ENCODE data around the gene PLEKHH1.
"Not testable (repeated sequence)": the region's sequence is repeated elsewhere in the genome, so short reads cannot be mapped to it uniquely, and the experiment has no call there.

PLEKHH1 gene

GRCh38 chr14:67583711-67584644 is 50.9 kb downstream of the PLEKHH1 start:
- DNase-seq (ENCODE audit: low read depth) = peak; percentile 19

- DNase-seq (ENCODE audit: low read depth) = no peak
Observed at GRCh38 chr14:67584978-67585377, 51.9 kb downstream of the PLEKHH1 start.

GRCh38 chr14:67586369-67586768 is 53.3 kb downstream of the PLEKHH1 start:
- DNase-seq (ENCODE audit: low read depth) = no peak

GRCh38 chr14:67589204-67589770 is 56.2 kb downstream of the PLEKHH1 start:
- DNase-seq (ENCODE audit: low read depth) = no peak

DNA sequence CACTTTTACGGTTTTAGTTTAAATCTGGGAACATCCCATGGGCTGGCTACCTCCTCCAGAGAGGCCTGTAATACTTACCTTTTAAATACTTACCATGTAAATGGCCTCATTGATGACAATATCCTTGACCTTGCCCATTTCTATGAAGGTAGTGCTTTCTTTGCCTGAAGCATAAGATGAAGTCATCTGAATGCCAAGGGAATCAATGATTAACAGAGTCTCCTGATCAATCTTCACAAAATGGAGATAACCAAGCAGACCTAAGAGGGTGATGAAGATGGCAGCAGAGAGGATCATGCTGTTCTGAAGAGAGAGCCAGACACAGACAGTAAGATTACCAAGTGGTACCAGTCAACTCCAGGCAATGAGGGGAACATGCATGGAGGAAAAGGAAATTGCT is 60.6 kb downstream of the PLEKHH1 start:
- not testable (repeated sequence) for DNase-seq (ENCODE audit: low read depth)

DNA sequence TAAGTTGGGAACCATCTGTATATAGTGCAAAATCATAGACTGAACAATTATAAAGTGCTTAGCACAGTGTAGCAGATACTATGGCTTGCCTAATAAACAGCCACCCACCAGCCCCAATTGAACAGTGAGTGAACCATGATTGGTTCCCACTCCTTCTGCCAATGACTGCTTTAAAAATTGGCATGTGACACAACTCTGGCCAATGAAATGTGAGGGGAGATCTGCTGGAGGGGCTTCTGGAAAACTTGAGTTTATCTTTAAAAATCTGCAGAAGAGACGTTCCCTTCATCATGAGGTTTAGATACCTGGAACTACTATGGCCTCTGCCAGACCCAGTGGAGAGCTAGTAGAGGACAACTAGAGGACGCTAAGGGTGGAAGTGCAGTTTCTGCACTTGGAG is 62.3 kb downstream of the PLEKHH1 start:
- DNase-seq (ENCODE audit: low read depth) = no peak

DNA sequence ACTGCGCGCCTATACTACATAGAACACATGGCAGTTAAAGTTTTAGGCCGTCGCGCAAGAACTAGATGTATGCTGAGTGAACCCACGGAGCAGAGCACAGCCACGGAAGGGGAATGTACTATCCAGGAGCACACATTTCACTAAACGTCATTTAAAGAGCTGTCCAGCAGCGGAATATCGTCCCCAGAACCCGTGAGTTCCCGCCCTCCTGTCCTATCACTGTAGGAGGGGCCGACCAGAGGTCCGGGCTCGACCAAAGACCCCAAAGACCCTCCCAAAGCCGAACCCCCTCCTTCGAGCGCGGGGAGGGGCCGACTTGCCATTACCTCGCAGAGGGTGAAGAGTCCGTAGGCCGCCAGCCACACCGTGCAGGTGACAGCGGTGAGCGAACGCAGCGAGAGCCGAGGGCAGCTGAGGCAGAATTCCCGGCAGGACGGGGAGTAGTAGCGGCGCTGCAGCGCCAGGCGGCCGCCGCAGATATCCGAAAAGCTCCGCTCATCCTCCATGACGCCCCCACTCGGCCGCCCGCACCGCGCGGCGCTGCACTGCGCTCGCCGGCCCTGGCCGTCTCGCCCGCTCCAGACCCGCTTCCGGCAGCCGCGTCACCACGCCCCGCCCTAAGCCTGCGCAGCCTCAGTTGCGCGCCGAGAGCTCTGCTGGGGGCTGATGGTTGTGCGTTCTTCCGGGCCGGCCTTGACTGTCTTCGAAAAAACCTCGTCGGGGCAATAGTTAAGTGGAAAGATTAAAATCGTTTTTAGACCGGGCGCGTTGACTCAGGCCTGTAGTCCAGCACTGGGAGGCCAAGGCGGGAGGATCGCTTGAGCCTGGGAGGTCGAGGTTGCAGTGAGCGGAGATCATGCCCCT is 66.8 kb downstream of the PLEKHH1 start, which contains the start of gene PIGH:
Gene PIGH, minus strand, starts transcription at position 571 of the 864 bp plus-strand sequence. Its CDS starts 65 bp downstream, at position 506.
- DNase-seq (ENCODE audit: low read depth) = peak; percentile 89

GRCh38 chr14:67600562-67600974 is 67.5 kb downstream of the PLEKHH1 start:
- DNase-seq (ENCODE audit: low read depth) = not testable (repeated sequence)

DNA sequence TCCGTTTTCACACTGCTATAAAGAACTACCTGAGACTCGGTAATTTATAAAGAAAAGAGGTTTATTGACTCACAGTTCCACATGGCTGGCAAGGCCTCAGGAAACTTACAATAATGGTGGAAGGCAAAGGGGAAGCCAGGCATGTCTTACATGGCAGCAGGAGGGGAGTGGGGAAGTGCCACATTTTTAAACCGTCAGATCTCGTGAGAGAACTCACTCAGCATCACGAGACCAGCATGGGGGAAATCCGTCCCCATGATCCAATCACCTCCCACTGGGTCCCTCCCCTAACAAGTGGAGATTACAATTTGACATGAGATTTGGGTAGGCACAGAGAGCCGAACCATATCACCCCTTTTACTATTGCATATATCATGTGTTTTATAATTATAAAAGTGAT is 69.0 kb downstream of the PLEKHH1 start:
- no peak for DNase-seq (ENCODE audit: low read depth)

GRCh38 chr14:67602995-67603545 is 70.0 kb downstream of the PLEKHH1 start:
- no peak for DNase-seq (ENCODE audit: low read depth)

DNA sequence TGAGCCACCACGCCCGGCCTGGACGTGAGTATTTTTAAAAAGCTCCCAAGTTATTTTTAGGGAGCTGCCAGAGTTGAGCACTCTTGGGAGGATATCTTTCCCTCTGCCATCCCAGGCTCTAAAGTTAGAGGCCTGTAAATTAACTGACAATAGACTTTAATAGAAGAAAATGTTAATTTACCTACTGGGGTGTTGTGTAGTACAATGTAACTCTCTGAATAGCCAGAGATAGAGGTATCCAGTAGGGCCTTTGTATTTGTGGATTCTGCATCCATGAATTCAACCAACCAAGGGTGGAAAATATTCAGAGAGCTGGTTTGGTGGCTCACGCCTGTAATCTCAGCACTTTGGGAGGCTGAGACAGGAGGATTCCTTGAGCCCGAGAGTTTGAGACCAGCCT is 74.6 kb downstream of the PLEKHH1 start:
- no peak for DNase-seq (ENCODE audit: low read depth)

DNA sequence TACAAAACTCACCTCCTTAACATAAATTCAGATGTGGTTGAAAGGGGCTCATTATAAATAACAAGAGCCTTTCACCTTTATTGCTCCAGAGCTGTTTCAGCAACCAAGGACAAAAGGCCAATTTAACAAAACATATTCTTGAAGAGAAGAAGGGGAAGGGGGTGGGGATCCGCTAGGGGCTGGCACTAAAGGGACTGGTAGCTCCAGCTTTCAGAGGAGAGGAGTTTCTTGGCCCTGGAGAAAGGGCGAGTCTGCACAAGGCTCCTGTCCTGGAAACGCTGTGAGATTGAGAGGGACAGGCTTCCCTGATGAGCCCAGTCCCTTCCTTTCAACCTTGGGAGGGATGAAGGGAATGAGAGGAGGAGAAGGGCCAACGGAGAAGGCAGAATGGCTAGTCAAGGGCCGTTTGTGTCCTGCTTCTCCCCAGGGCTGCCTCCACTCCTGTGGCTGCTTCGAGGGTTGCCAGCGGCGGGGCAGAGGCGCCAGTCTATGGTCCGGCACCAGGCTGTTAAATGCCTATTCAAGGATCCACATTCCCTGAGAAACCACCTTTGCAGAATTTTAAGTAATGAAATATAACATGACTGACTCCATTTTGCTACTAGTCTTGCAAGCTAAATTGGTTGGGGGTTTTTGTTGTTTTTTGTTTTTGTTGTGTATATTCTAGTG is 76.7 kb downstream of the PLEKHH1 start:
- DNase-seq (ENCODE audit: low read depth) = no peak

GRCh38 chr14:67610491-67610890 is 77.4 kb downstream of the PLEKHH1 start:
- DNase-seq (ENCODE audit: low read depth) = no peak

DNA sequence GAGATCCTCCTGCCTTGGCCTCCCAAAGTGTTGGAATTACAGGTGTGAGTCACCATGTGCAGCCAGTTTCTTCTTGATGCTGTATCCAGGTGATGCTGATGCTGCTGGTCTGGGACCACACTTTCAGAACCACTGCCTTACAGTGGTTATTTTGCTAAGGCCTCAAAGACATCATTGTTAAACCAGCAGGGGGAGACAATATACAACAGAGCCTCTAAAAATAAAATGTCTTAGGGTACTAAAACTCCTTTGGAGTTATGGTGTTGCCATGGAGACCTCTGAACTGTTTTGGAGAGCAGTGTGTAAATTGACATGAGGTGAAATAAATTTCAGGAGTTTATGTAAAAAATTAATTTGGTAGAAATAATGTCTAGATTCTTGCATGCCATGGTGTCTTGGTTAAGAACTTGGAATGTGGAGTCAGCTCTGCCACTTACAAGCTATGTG is 85.5 kb downstream of the PLEKHH1 start:
- DNase-seq (ENCODE audit: low read depth) = no peak

- peak; percentile 94 for DNase-seq (ENCODE audit: low read depth)
Observed at GRCh38 chr14:67619446-67620216, 86.5 kb downstream of the PLEKHH1 start, which contains the start of gene ARG2. ARG2 (plus strand) TSS chr14:67619920; CDS start chr14:67619978, 58 bp downstream.

- no peak for DNase-seq (ENCODE audit: low read depth)
Observed at GRCh38 chr14:67620217-67620785, 87.2 kb downstream of the PLEKHH1 start.

DNA sequence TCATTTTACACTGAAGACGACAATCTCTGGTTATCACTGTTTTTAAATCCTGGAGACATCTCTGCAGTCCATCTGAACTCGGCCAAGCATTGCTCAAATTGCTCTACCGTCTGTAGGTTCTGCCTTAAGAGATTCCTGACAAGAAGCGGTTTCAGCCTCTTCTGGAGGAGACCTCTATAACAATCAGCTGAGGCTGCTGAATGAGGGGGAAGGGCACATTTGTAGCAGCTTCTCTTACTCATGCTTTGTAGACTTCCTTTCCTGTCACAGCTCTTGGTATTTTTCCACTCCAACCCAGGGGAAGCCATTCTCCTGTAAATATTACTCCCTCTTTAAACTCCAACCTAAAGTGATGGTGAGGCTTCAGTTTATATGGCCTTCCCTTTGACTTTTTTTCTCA is 89.6 kb downstream of the PLEKHH1 start:
- no peak for DNase-seq (ENCODE audit: low read depth)

- DNase-seq (ENCODE audit: low read depth) = no peak
Observed at GRCh38 chr14:67623114-67623513, 90.0 kb downstream of the PLEKHH1 start.

- DNase-seq (ENCODE audit: low read depth) = not testable (repeated sequence)
Observed at GRCh38 chr14:67626131-67626530, 93.0 kb downstream of the PLEKHH1 start.

DNA sequence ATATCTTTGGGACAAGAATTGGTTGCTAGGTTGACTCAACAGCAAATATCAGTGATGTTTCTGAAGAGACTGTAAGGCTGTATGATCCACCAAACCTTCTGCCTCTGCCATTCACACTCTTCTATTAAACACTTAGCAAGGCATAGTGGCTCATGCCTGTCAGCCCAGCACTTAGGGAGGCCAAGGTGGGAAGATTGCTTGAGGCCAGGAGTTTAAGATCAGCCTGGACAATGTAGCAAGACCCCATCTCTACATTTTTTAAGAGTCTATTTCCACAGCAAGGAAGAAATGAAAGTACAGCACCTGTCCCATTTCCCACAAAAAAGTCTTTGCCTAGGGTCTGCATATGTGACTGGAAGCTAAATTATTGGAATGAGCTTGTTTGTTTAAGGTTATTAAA is 94.4 kb downstream of the PLEKHH1 start:
- no peak for DNase-seq (ENCODE audit: low read depth)

All from activated gamma-delta T cell treated with anti-CD3 and anti-CD28 coated beads, Interleukin-2, amount 50 U/mL, for 16 hours (primary cell).